ENCODE data around the gene FGGY. TPM values are rescaled to one million over a fixed set of nuclear protein-coding genes. Genes with fewer than 3 reads are reported as not detected.
A peak's percentile ranks its signal among the peaks of the same experiment; 100 is the strongest.

FGGY gene
- total and polyA plus RNA-seq, 4 donors: 16.0 to 67.0 (median 43.4) TPM

DNA sequence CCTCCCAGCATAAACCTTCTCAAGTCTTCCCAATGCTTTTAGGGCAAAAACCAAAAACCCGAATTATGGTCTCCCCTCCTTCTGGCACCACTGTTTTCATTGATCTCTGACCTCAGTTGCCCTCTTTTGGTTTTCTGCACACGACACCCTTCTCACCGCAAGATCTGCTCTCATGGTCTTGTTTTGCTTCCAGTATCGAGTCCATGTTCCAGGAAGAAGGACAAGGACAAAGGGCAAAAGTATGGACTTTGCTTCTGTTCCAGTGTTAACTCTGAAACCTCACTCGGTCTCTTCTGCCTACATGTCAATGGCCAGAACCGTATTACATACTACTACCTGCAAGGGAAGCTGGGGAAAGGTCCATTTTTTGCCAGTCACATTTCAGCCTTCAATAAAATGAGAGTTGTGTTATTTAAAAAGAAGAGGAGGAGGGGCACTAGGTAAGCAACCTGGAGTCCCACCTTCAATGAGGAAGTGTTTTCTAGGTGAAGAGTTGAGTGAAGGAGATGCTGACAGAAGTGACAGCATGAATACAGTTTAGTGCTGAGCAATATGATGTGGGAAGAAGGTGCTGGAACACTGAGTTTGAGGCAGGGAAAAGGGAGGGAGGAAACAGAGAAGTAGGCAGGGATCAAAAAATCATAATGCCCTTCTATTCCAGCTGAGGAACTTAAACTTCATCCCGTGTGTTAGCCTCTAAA, 183.4 kb downstream of the FGGY start:
- H3K4me3 ChIP-seq (ENCODE audit: low read depth in 1 of 3, low read length in 3 of 3): no peak overlapping the region
- H3K36me3 ChIP-seq (ENCODE audit: control insufficient read depth in 4 of 4, insufficient read depth in 3 of 4, low read depth in 1 of 4, low read length in 3 of 4): peaks cover 0 to 4% (median 0%) of the 10 kb centered on the region in 4 donors
- H3K9ac ChIP-seq (ENCODE audit: low read depth in 1 of 2, low read length in 2 of 2): peak overlapping the region in 1 of 2 donors; percentile 33
- no peaks in the 10 kb centered on the region for H3K9me3 ChIP-seq (ENCODE audit: control insufficient read depth in 4 of 4, low read length in 3 of 4)
- H3K27me3 ChIP-seq (ENCODE audit: control insufficient read depth in 4 of 4, insufficient read depth in 4 of 4, low read length in 3 of 4): no peaks in the 10 kb centered on the region
- no peak for DNase-seq (ENCODE audit: low spot score)
- 37% methylated on average over 7 of the region's 7 CpGs for WGBS
- H3K27ac ChIP-seq (ENCODE audit: low read depth in 1 of 2, low read length in 2 of 2): peak overlapping the region; percentile 78 to 82
- H3K4me1 ChIP-seq (ENCODE audit: control insufficient read depth in 4 of 4, insufficient read depth in 4 of 4, low read length in 3 of 4): peaks cover 0 to 28% (median 19%) of the 10 kb centered on the region in 4 donors
- TF ChIP-seq EGR1 (IDR thresholded peaks at IDR 0.05; ENCODE audit: low read depth in 2 of 2): peak in 1 of 2 donors; percentile 84
- TF ChIP-seq CTCF (IDR thresholded peaks at IDR 0.05; ENCODE audit: low read depth, low read length, missing input control): no peak
- peak; percentile 68 for TF ChIP-seq FOXA2 (IDR thresholded peaks at IDR 0.05)
- peak; percentile 69 for TF ChIP-seq REST (IDR thresholded peaks at IDR 0.05)
- TF ChIP-seq, protein P1, sequence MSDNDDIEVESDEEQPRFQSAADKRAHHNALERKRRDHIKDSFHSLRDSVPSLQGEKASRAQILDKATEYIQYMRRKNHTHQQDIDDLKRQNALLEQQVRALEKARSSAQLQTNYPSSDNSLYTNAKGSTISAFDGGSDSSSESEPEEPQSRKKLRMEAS (IDR thresholded peaks at IDR 0.05): peak; percentile 98
- TF ChIP-seq JUND (IDR thresholded peaks at IDR 0.05): peak; percentile 90 to 95
- peak; percentile 100 for TF ChIP-seq HNF4A (conservative IDR thresholded peaks at IDR 0.05)
- peak; percentile 100 for TF ChIP-seq HNF4G (IDR thresholded peaks at IDR 0.05)
- peak; percentile 60 for TF ChIP-seq NR2F2 (IDR thresholded peaks at IDR 0.05)
- no peak for TF ChIP-seq TAF1 (conservative IDR thresholded peaks at IDR 0.05)
- peak in 1 of 2 donors; percentile 68 for TF ChIP-seq GABPA (IDR thresholded peaks at IDR 0.05 in 1 of 2, conservative IDR thresholded peaks at IDR 0.05 in 1 of 2)
- TF ChIP-seq YY1 (IDR thresholded peaks at IDR 0.05): peak; percentile 93
- TF ChIP-seq, protein P2, sequence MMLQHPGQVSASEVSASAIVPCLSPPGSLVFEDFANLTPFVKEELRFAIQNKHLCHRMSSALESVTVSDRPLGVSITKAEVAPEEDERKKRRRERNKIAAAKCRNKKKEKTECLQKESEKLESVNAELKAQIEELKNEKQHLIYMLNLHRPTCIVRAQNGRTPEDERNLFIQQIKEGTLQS (IDR thresholded peaks at IDR 0.05): no peak
- peak; percentile 98 for TF ChIP-seq SP1 (IDR thresholded peaks at IDR 0.05)
- TF ChIP-seq FOXA1 (IDR thresholded peaks at IDR 0.05): peak; percentile 68
- TF ChIP-seq, protein P3, sequence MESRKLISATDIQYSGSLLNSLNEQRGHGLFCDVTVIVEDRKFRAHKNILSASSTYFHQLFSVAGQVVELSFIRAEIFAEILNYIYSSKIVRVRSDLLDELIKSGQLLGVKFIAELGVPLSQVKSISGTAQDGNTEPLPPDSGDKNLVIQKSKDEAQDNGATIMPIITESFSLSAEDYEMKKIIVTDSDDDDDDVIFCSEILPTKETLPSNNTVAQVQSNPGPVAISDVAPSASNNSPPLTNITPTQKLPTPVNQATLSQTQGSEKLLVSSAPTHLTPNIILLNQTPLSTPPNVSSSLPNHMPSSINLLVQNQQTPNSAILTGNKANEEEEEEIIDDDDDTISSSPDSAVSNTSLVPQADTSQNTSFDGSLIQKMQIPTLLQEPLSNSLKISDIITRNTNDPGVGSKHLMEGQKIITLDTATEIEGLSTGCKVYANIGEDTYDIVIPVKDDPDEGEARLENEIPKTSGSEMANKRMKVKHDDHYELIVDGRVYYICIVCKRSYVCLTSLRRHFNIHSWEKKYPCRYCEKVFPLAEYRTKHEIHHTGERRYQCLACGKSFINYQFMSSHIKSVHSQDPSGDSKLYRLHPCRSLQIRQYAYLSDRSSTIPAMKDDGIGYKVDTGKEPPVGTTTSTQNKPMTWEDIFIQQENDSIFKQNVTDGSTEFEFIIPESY (IDR thresholded peaks at IDR 0.05): peak; percentile 78
- TF ChIP-seq RXRA (IDR thresholded peaks at IDR 0.05): peak; percentile 98 to 99
- peak; percentile 69 to 75 for TF ChIP-seq RAD21 (IDR thresholded peaks at IDR 0.05)

Measured in liver (tissue), 9 donors.